Measurements from ENCODE around the gene AP1S3.
"Not testable (repeated sequence)": the region's sequence is repeated elsewhere in the genome, so short reads cannot be mapped to it uniquely, and the experiment has no call there.

The AP1S3 gene

GRCh38 chr2:223837287-223838061 is at the start of gene AP1S3:
AP1S3 (minus strand) TSS chr2:223837582; CDS start chr2:223837450, 132 bp downstream.
- Histone ChIP-seq H2AFZ (ENCODE audit: low read depth, low read length) (peak within 1 kb of the TSS; percentile 92), H3K4me1 (ENCODE audit: insufficient read depth, low read length) (no peaks in the 10 kb centered on the region), H3K4me3 (ENCODE audit: low read length) (peak within 1 kb of the TSS; percentile 50), H3K9me3 (ENCODE audit: low read length) (no peaks in the 10 kb centered on the region), H3K27me3 (ENCODE audit: insufficient read depth, low read length) (peaks cover 4% of the 10 kb centered on the region), H3K36me3 (ENCODE audit: insufficient read depth, low read length) (no peaks in the 10 kb centered on the region)

GRCh38 chr2:223887127-223887526 is 49.7 kb upstream of the AP1S3 start:
- no peak overlapping the region for H3K4me3 ChIP-seq (ENCODE audit: low read length)
- no peak overlapping the region for H2AFZ ChIP-seq (ENCODE audit: low read depth, low read length)
- no peaks in the 10 kb centered on the region for H3K4me1 ChIP-seq (ENCODE audit: insufficient read depth, low read length)
- H3K36me3 ChIP-seq (ENCODE audit: insufficient read depth, low read length), result peaks cover 38% of the 10 kb centered on the region
- H3K9me3 ChIP-seq (ENCODE audit: low read length), result no peaks in the 10 kb centered on the region
- no peaks in the 10 kb centered on the region for H3K27me3 ChIP-seq (ENCODE audit: insufficient read depth, low read length)

GRCh38 chr2:223886726-223887125 is 49.3 kb upstream of the AP1S3 start:
- no peak overlapping the region for H2AFZ ChIP-seq (ENCODE audit: low read depth, low read length)
- H3K36me3 ChIP-seq (ENCODE audit: insufficient read depth, low read length), result peaks cover 38% of the 10 kb centered on the region
- H3K4me1 ChIP-seq (ENCODE audit: insufficient read depth, low read length), result no peaks in the 10 kb centered on the region
- no peaks in the 10 kb centered on the region for H3K27me3 ChIP-seq (ENCODE audit: insufficient read depth, low read length)
- no peak overlapping the region for H3K4me3 ChIP-seq (ENCODE audit: low read length)
- H3K9me3 ChIP-seq (ENCODE audit: low read length), result no peaks in the 10 kb centered on the region

- no peak overlapping the region for H3K4me3 ChIP-seq (ENCODE audit: low read length)
- H3K4me1 ChIP-seq (ENCODE audit: insufficient read depth, low read length), result no peaks in the 10 kb centered on the region
- H2AFZ ChIP-seq (ENCODE audit: low read depth, low read length), result no peak overlapping the region
- no peaks in the 10 kb centered on the region for H3K27me3 ChIP-seq (ENCODE audit: insufficient read depth, low read length)
- H3K36me3 ChIP-seq (ENCODE audit: insufficient read depth, low read length), result peaks cover 43% of the 10 kb centered on the region
- no peaks in the 10 kb centered on the region for H3K9me3 ChIP-seq (ENCODE audit: low read length)
These were observed 47.0 kb upstream of the AP1S3 start for GRCh38 chr2:223884399-223884798.

- Histone ChIP-seq H3K27me3 (ENCODE audit: insufficient read depth, low read length) (no peaks in the 10 kb centered on the region), H3K9me3 (ENCODE audit: low read length) (no peaks in the 10 kb centered on the region), H3K4me1 (ENCODE audit: insufficient read depth, low read length) (no peaks in the 10 kb centered on the region), H2AFZ (ENCODE audit: low read depth, low read length) (no peak overlapping the region), H3K4me3 (ENCODE audit: low read length) (no peak overlapping the region), H3K36me3 (ENCODE audit: insufficient read depth, low read length) (peaks cover 53% of the 10 kb centered on the region)
These were observed 45.3 kb upstream of the AP1S3 start for GRCh38 chr2:223882715-223883114.

- Histone ChIP-seq H3K9me3 (ENCODE audit: low read length) (no peaks in the 10 kb centered on the region), H3K4me3 (ENCODE audit: low read length) (no peak overlapping the region), H3K27me3 (ENCODE audit: insufficient read depth, low read length) (no peaks in the 10 kb centered on the region), H3K36me3 (ENCODE audit: insufficient read depth, low read length) (peaks cover 63% of the 10 kb centered on the region), H3K4me1 (ENCODE audit: insufficient read depth, low read length) (no peaks in the 10 kb centered on the region), H2AFZ (ENCODE audit: low read depth, low read length) (no peak overlapping the region)
These were observed 43.4 kb upstream of the AP1S3 start for GRCh38 chr2:223880796-223881195.

- Histone ChIP-seq H3K4me3 (ENCODE audit: low read length) (no peak overlapping the region), H2AFZ (ENCODE audit: low read depth, low read length) (no peak overlapping the region), H3K9me3 (ENCODE audit: low read length) (peaks cover 3% of the 10 kb centered on the region), H3K27me3 (ENCODE audit: insufficient read depth, low read length) (no peaks in the 10 kb centered on the region), H3K4me1 (ENCODE audit: insufficient read depth, low read length) (no peaks in the 10 kb centered on the region), H3K36me3 (ENCODE audit: insufficient read depth, low read length) (peaks cover 59% of the 10 kb centered on the region)
These were observed 40.5 kb upstream of the AP1S3 start for GRCh38 chr2:223877721-223878410.

GRCh38 chr2:223873672-223874071 is 36.3 kb upstream of the AP1S3 start:
- H2AFZ ChIP-seq (ENCODE audit: low read depth, low read length), result no peak overlapping the region
- H3K36me3 ChIP-seq (ENCODE audit: insufficient read depth, low read length), result peaks cover 39% of the 10 kb centered on the region

GRCh38 chr2:223872772-223873171 is 35.4 kb upstream of the AP1S3 start:
- H3K9me3 ChIP-seq (ENCODE audit: low read length); H3K27me3 ChIP-seq (ENCODE audit: insufficient read depth, low read length): not testable (repeated sequence)

More at GRCh38 chr2:223873672-223874071, 36.3 kb upstream of the AP1S3 start:
- H3K27me3 ChIP-seq (ENCODE audit: insufficient read depth, low read length), result no peaks in the 10 kb centered on the region
- H3K9me3 ChIP-seq (ENCODE audit: low read length), result peaks cover 3% of the 10 kb centered on the region
- H3K4me3 ChIP-seq (ENCODE audit: low read length), result no peak overlapping the region
- no peaks in the 10 kb centered on the region for H3K4me1 ChIP-seq (ENCODE audit: insufficient read depth, low read length)

GRCh38 chr2:223871661-223872060 is 34.3 kb upstream of the AP1S3 start:
- H3K36me3 ChIP-seq (ENCODE audit: insufficient read depth, low read length), result peaks cover 20% of the 10 kb centered on the region
- H3K4me3 ChIP-seq (ENCODE audit: low read length); H3K4me1 ChIP-seq (ENCODE audit: insufficient read depth, low read length); H3K27me3 ChIP-seq (ENCODE audit: insufficient read depth, low read length); H2AFZ ChIP-seq (ENCODE audit: low read depth, low read length); H3K9me3 ChIP-seq (ENCODE audit: low read length): not testable (repeated sequence)

More at GRCh38 chr2:223872772-223873171, 35.4 kb upstream of the AP1S3 start:
- not testable (repeated sequence) for H3K4me3 ChIP-seq (ENCODE audit: low read length); H3K4me1 ChIP-seq (ENCODE audit: insufficient read depth, low read length); H2AFZ ChIP-seq (ENCODE audit: low read depth, low read length)
- peaks cover 30% of the 10 kb centered on the region for H3K36me3 ChIP-seq (ENCODE audit: insufficient read depth, low read length)

GRCh38 chr2:223870840-223871611 is 33.6 kb upstream of the AP1S3 start:
- H2AFZ ChIP-seq (ENCODE audit: low read depth, low read length), result no peak overlapping the region
- peaks cover 3% of the 10 kb centered on the region for H3K9me3 ChIP-seq (ENCODE audit: low read length)
- H3K27me3 ChIP-seq (ENCODE audit: insufficient read depth, low read length), result no peaks in the 10 kb centered on the region
- H3K4me3 ChIP-seq (ENCODE audit: low read length), result no peak overlapping the region
- H3K4me1 ChIP-seq (ENCODE audit: insufficient read depth, low read length), result no peaks in the 10 kb centered on the region
- peaks cover 17% of the 10 kb centered on the region for H3K36me3 ChIP-seq (ENCODE audit: insufficient read depth, low read length)

GRCh38 chr2:223868005-223868404 is 30.6 kb upstream of the AP1S3 start:
- Histone ChIP-seq H3K4me3 (ENCODE audit: low read length) (no peak overlapping the region), H3K36me3 (ENCODE audit: insufficient read depth, low read length) (peaks cover 7% of the 10 kb centered on the region), H3K27me3 (ENCODE audit: insufficient read depth, low read length) (no peaks in the 10 kb centered on the region), H3K4me1 (ENCODE audit: insufficient read depth, low read length) (no peaks in the 10 kb centered on the region), H3K9me3 (ENCODE audit: low read length) (no peaks in the 10 kb centered on the region), H2AFZ (ENCODE audit: low read depth, low read length) (no peak overlapping the region)

- Histone ChIP-seq H3K27me3 (ENCODE audit: insufficient read depth, low read length) (no peaks in the 10 kb centered on the region), H3K36me3 (ENCODE audit: insufficient read depth, low read length) (no peaks in the 10 kb centered on the region), H2AFZ (ENCODE audit: low read depth, low read length) (no peak overlapping the region), H3K4me3 (ENCODE audit: low read length) (no peak overlapping the region), H3K4me1 (ENCODE audit: insufficient read depth, low read length) (no peaks in the 10 kb centered on the region), H3K9me3 (ENCODE audit: low read length) (no peaks in the 10 kb centered on the region)
These were observed 28.6 kb upstream of the AP1S3 start for GRCh38 chr2:223865907-223866508.

Data from neuron (in vitro differentiated cells).